Sigmoid colon (tissue), 7 donors: ENCODE measurements around the gene JADE3. TPM values are rescaled to one million over a fixed set of nuclear protein-coding genes. Genes with fewer than 3 reads are reported as not detected.

Experiments used
- DNase-seq: peaks from one replicate; pipeline ENCODE4 v3.0.0-alpha.2; 2019
- H3K27ac ChIP-seq, 4 donors: fragments of 200-600 bp; sonication (generic); one replicate each; pipeline ENCODE4 v1.5.1; 2016 to 2019; ENCODE audit warnings: mild to moderate bottlenecking in 1 of 4
- H3K27me3 ChIP-seq, 3 donors: fragments of 200-600 bp; sonication (generic); one replicate each; pipeline ENCODE4 v1.5.1; 2019; ENCODE audit warnings: mild to moderate bottlenecking in 1 of 3
- H3K36me3 ChIP-seq, 4 donors: fragments of 200-600 bp; sonication (generic); one replicate each; pipeline ENCODE4 v1.5.1; 2016 to 2019
- H3K4me1 ChIP-seq, 4 donors: fragments of 200-600 bp; sonication (generic); one replicate each; pipeline ENCODE4 v1.5.1; 2017 to 2019
- H3K4me3 ChIP-seq, 4 donors: fragments of 200-600 bp; sonication (generic); one replicate each; pipeline ENCODE4 v1.5.1; 2017 to 2019; ENCODE audit warnings: mild to moderate bottlenecking in 2 of 4, moderate library complexity in 1 of 4
- H3K9me3 ChIP-seq, 4 donors: fragments of 200-600 bp in 3 of 4; sonication (generic) in 3 of 4; one replicate each; pipeline versions ENCODE4 v1.5.1 to v1.6.1; 2013 to 2019
- CTCF ChIP-seq, 4 experiments: fragments of 450-650 bp in 3 of 4; fragments of 200-600 bp in 1 of 4; IDR thresholded peaks; one replicate each; pipeline ENCODE4 v1.5.1; 2016 to 2019; ENCODE audit warnings: antibody characterized with exemption in 4 of 4, mild to moderate bottlenecking in 3 of 4, moderate library complexity in 2 of 4
- EP300 ChIP-seq, 4 donors: sonication (generic); formaldehyde crosslinking; IDR thresholded peaks; one replicate each; pipeline ENCODE4 v1.6.1; 2017; ENCODE audit warnings: antibody characterized with exemption in 4 of 4
- POLR2A ChIP-seq, 2 donors: fragments of 450-650 bp; IDR thresholded peaks; one replicate each; pipeline ENCODE4 v1.6.1; 2016; ENCODE audit warnings: antibody characterized with exemption in 2 of 2, mild to moderate bottlenecking in 2 of 2, moderate library complexity in 2 of 2
- POLR2AphosphoS5 ChIP-seq, 4 donors: sonication (generic); formaldehyde crosslinking; IDR thresholded peaks; one replicate each; pipeline ENCODE4 v1.6.1; 2017; ENCODE audit warnings: antibody characterized with exemption in 4 of 4
- WGBS, 2 donors: extraction: QIAGEN DNeasy Blood & Tissue Kit; methylation state at CpG; one replicate each; pipeline ENCODE4 v1.1.7; 2013; 5-methylcytosine and 5-hydroxymethylcytosine counted together
- intact Hi-C: fragments of 100-400 bp; cut with DNase I; formaldehyde crosslinking; loops from one replicate; pipeline ENCODE4 v1.15.1; 2023
- polyA plus RNA-seq, 3 donors: library from polyadenylated mRNA; stranded (reverse); fragments of 200-250 nt; gene quantifications; one replicate each; pipeline ENCODE4 v1.2.3, GENCODE V29; 2013
- total RNA-seq, 4 donors: library from RNA; depleted of rRNA; stranded (reverse); fragments of >200 nt; gene quantifications; one replicate each; pipeline ENCODE4 v1.1.0, GENCODE V29; 2016
- donor health status: healthy with polysubstance abuse.
- donor health status: Bipolar disorder and iron deficiency.
- donor health status: healthy.

The JADE3 gene
- total and polyA plus RNA-seq, 7 donors = 0.60 to 7.8 (median 5.3) TPM

- no peak for TF ChIP-seq EP300 (IDR thresholded peaks at IDR 0.05)
- TF ChIP-seq CTCF (IDR thresholded peaks at IDR 0.05) = no peak
- TF ChIP-seq POLR2A (IDR thresholded peaks at IDR 0.05) = no peak
- no peak for TF ChIP-seq POLR2AphosphoS5 (IDR thresholded peaks at IDR 0.05)
- H3K27me3 ChIP-seq = no peaks in the 10 kb centered on the region
- WGBS, 2 donors = 2 to 4% methylated on average over 14 of the region's 14 CpGs
- H3K9me3 ChIP-seq = no peaks in the 10 kb centered on the region
- DNase-seq = no peak
- H3K27ac ChIP-seq = peak overlapping the region in 2 of 4 donors; percentile 74 to 82
- peak overlapping the region; percentile 55 to 76 (median 64) for H3K4me3 ChIP-seq
- H3K36me3 ChIP-seq = no peaks in the 10 kb centered on the region
- intact Hi-C loops = loop anchor here (2.0 to 5.0 kb wide), 2 partner anchors 65 to 156 kb away; partner anchors contain the start of gene SLC9A7
- peaks cover 0 to 4% (median 0%) of the 10 kb centered on the region in 4 donors for H3K4me1 ChIP-seq
Measured at GRCh38 chrX:46913667-46914066, 1.4 kb downstream of the JADE3 start.

- H3K36me3 ChIP-seq = no peaks in the 10 kb centered on the region
- intact Hi-C loops = no loop called here
- no peaks in the 10 kb centered on the region for H3K9me3 ChIP-seq
- H3K27ac ChIP-seq = no peak overlapping the region
- WGBS, 2 donors = 64 to 71% methylated on average over 2 of the region's 2 CpGs
- no peak for DNase-seq
- peaks cover 0 to 4% (median 0%) of the 10 kb centered on the region in 4 donors for H3K4me1 ChIP-seq
- no peak for TF ChIP-seq CTCF (IDR thresholded peaks at IDR 0.05)
- no peak for TF ChIP-seq EP300 (IDR thresholded peaks at IDR 0.05)
- no peak for TF ChIP-seq POLR2AphosphoS5 (IDR thresholded peaks at IDR 0.05)
- no peak for TF ChIP-seq POLR2A (IDR thresholded peaks at IDR 0.05)
- H3K27me3 ChIP-seq = no peaks in the 10 kb centered on the region
- no peak overlapping the region for H3K4me3 ChIP-seq
Measured at GRCh38 chrX:46916273-46916672, 4.1 kb downstream of the JADE3 start.

DNA sequence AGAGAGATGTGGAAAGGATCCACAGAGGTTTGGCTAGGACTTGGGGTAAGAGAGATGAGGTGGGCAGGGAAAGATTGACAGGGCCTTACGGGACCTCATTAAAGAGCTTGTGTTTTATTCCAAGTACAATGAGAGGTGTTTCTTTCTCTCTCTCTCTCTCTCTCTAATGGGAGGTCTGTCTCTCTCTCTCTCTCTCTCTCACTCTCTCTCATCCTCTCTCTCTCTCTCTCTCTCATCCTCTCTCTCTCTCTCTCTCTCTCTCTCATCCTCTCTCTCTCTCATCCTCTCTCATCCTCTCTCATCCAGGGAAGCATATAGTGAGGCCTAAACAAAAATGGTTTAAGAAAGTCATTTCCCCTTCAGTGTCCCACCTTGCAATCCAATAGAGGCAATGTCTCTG, 5.4 kb downstream of the JADE3 start:
- intact Hi-C loops = no loop called here
- H3K4me1 ChIP-seq = peaks cover 0 to 4% (median 0%) of the 10 kb centered on the region in 4 donors
- no peak overlapping the region for H3K4me3 ChIP-seq
- no peaks in the 10 kb centered on the region for H3K36me3 ChIP-seq
- no peaks in the 10 kb centered on the region for H3K9me3 ChIP-seq
- WGBS, 2 donors = 92 to 95% methylated on average over 1 of the region's 1 CpG
- H3K27me3 ChIP-seq = no peaks in the 10 kb centered on the region
- DNase-seq = no peak
- TF ChIP-seq CTCF (IDR thresholded peaks at IDR 0.05) = no peak
- TF ChIP-seq POLR2A (IDR thresholded peaks at IDR 0.05) = no peak
- no peak for TF ChIP-seq POLR2AphosphoS5 (IDR thresholded peaks at IDR 0.05)
- TF ChIP-seq EP300 (IDR thresholded peaks at IDR 0.05) = no peak
- no peak overlapping the region for H3K27ac ChIP-seq

DNA sequence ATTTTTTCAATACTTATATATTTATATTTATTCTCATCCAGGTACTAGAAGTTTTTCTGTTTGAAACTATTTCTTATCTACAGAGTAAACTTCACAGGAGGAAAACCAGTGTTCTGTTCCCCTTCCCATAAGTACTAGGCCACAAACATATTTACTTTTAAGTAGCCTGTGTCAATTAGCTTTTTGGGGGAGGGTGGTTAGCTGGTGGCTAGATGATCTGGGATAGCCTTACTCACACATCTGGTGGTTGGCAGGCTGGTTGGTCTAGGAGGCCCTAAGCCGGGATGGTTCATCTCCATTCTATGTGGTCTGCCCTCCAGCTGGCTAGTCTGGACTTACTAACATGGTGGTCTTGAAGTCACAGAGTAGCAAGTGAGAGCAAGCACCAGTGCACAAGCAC, 6.2 kb downstream of the JADE3 start:
- 95 to 97% methylated on average over 1 of the region's 1 CpG for WGBS, 2 donors
- no peak overlapping the region for H3K4me3 ChIP-seq
- no peak for DNase-seq
- intact Hi-C loops = no loop called here
- no peaks in the 10 kb centered on the region for H3K9me3 ChIP-seq
- no peaks in the 10 kb centered on the region for H3K27me3 ChIP-seq
- no peak for TF ChIP-seq POLR2AphosphoS5 (IDR thresholded peaks at IDR 0.05)
- TF ChIP-seq EP300 (IDR thresholded peaks at IDR 0.05) = no peak
- TF ChIP-seq CTCF (IDR thresholded peaks at IDR 0.05) = no peak
- TF ChIP-seq POLR2A (IDR thresholded peaks at IDR 0.05) = no peak
- peaks cover 0 to 4% (median 0%) of the 10 kb centered on the region in 4 donors for H3K4me1 ChIP-seq
- no peak overlapping the region for H3K27ac ChIP-seq
- no peaks in the 10 kb centered on the region for H3K36me3 ChIP-seq

- H3K27me3 ChIP-seq = no peaks in the 10 kb centered on the region
- no peaks in the 10 kb centered on the region for H3K36me3 ChIP-seq
- TF ChIP-seq POLR2AphosphoS5 (IDR thresholded peaks at IDR 0.05) (no peak), POLR2A (IDR thresholded peaks at IDR 0.05) (no peak), CTCF (IDR thresholded peaks at IDR 0.05) (no peak), EP300 (IDR thresholded peaks at IDR 0.05) (no peak)
- intact Hi-C loops = no loop called here
- H3K4me1 ChIP-seq = no peaks in the 10 kb centered on the region
- DNase-seq = no peak
- no peak overlapping the region for H3K27ac ChIP-seq
- 73% methylated on average over 4 of the region's 4 CpGs for WGBS, 2 donors
- H3K9me3 ChIP-seq = no peaks in the 10 kb centered on the region
- H3K4me3 ChIP-seq = no peak overlapping the region
Measured at GRCh38 chrX:46920235-46920634, 8.0 kb downstream of the JADE3 start.
